Measurements from ENCODE around the gene ZNF730. TPM values are rescaled to one million over a fixed set of nuclear protein-coding genes. Genes with fewer than 3 reads are reported as not detected.

ZNF730 gene
- total RNA-seq, 1 experiment from 2014 or later = 33.9 TPM

DNA sequence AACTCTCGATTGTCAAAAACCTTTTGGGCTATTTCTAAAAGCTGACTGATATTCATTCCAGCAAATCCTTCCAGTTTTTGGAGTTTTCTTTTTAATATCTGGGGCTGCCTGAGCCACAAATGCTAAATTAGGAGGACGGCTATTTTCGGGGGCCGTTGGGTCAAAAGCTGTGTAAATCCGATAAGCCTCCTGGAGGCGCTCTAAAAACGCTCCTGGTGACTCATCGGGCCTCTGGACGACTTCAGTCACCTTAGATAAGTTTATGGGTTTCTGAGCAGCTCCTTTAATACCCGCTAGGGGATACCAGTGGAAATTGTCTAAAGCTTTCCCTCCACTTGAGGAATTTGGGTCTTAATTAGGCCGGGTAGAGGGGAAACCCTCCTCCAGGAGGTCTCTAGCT lies 66.4 kb downstream of the ZNF730 start:
- H3K9ac ChIP-seq (ENCODE audit: low read length) = no peak overlapping the region
- no peak overlapping the region for H2AFZ ChIP-seq (ENCODE audit: low read length)
- no peaks in the 10 kb centered on the region for H3K9me2 ChIP-seq (replicated peaks; ENCODE audit: insufficient read depth, low read length)
- no peak for DNase-seq
- no peak overlapping the region for H3K4me3 ChIP-seq (ENCODE audit: low read length)
- H3K4me2 ChIP-seq (ENCODE audit: low read depth, low read length, poor library complexity, severe bottlenecking) = no peak overlapping the region
- H3K4me1 ChIP-seq (ENCODE audit: low read length) = no peaks in the 10 kb centered on the region
- no peaks in the 10 kb centered on the region for H3K36me3 ChIP-seq (ENCODE audit: insufficient read depth, low read length)
- H3K9me3 ChIP-seq (ENCODE audit: low read length) = peaks cover 3% of the 10 kb centered on the region; the same call in 1 of the 2 replicates
- no peaks in the 10 kb centered on the region for H3K79me2 ChIP-seq (ENCODE audit: low read length)
- no peak overlapping the region for H3K27ac ChIP-seq (ENCODE audit: low read length)
- H3K27me3 ChIP-seq (ENCODE audit: low read length) = no peaks in the 10 kb centered on the region
- H4K20me1 ChIP-seq (ENCODE audit: insufficient read depth, low read depth, low read length) = no peaks in the 10 kb centered on the region

DNA sequence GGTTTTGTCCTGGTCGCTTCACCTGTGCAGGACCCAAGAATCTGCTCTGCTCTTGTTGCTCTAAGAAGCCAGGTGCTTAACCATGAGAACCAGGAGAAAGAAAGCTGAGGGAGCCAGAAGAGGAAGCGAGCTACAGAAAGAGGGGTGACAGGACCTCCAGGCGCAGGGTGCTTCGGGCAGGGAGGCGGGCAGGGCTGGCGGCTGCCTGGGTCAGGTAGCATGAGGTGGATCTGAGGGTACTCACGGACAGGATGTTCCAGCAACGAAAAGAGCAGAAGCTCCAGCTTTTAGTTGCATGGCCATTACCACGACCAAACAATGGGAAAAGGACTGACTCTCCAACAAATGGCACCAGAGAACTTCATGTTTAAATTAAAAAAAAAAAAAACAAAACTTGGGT lies 73.5 kb downstream of the ZNF730 start:
- Histone ChIP-seq H3K9me3 (ENCODE audit: low read length) (peaks cover 6% of the 10 kb centered on the region; the same call in 1 of the 2 replicates), H3K79me2 (ENCODE audit: low read length) (no peaks in the 10 kb centered on the region), H3K27ac (ENCODE audit: low read length) (no peak overlapping the region), H3K4me2 (ENCODE audit: low read depth, low read length, poor library complexity, severe bottlenecking) (no peak overlapping the region), H3K9me2 (replicated peaks; ENCODE audit: insufficient read depth, low read length) (no peaks in the 10 kb centered on the region), H4K20me1 (ENCODE audit: insufficient read depth, low read depth, low read length) (no peaks in the 10 kb centered on the region), H3K4me1 (ENCODE audit: low read length) (no peaks in the 10 kb centered on the region), H2AFZ (ENCODE audit: low read length) (no peak overlapping the region), H3K36me3 (ENCODE audit: insufficient read depth, low read length) (no peaks in the 10 kb centered on the region), H3K27me3 (ENCODE audit: low read length) (no peaks in the 10 kb centered on the region), H3K4me3 (ENCODE audit: low read length) (no peak overlapping the region), H3K9ac (ENCODE audit: low read length) (no peak overlapping the region)
- DNase-seq = no peak

Other genes starting within 250 kb of the ZNF730 start
- gene ZNF728, start 113.8 kb upstream of the ZNF730 start, total RNA-seq (2014; rRNA removed; shearing (Covaris generic); ENCODE audit: low replicate concordance) = not detected in 2 replicates
- 9.2 and 10.8 TPM in 2 replicates for gene ZNF724, start 133.4 kb downstream of the ZNF730 start, total RNA-seq (2014; rRNA removed; shearing (Covaris generic); ENCODE audit: low replicate concordance)

Data from Karpas-422 (cell line).